ENCODE data around the gene ZNF106.

Gene ZNF106

GRCh38 chr15:42444415-42445063 lies 46.4 kb downstream of the ZNF106 start:
- H3K36me3 ChIP-seq (ENCODE audit: insufficient read depth, low read length) = peaks cover 56% of the 10 kb centered on the region; the same call in 1 of the 2 replicates
- H3F3A ChIP-seq (ENCODE audit: low read depth) = no peaks in the 10 kb centered on the region
- H3K9ac ChIP-seq (ENCODE audit: low read depth, low read length, poor library complexity, severe bottlenecking) = no peak overlapping the region
- H3K27me3 ChIP-seq (ENCODE audit: insufficient read depth, low read length, poor library complexity, severe bottlenecking) = no peaks in the 10 kb centered on the region
- H3K4me2 ChIP-seq (ENCODE audit: low read depth, low read length, poor library complexity, severe bottlenecking) = no peak overlapping the region
- TF ChIP-seq EZH2phosphoT487 (IDR thresholded peaks at IDR 0.05; ENCODE audit: borderline replicate concordance) = no peak
- TF ChIP-seq, protein P1, sequence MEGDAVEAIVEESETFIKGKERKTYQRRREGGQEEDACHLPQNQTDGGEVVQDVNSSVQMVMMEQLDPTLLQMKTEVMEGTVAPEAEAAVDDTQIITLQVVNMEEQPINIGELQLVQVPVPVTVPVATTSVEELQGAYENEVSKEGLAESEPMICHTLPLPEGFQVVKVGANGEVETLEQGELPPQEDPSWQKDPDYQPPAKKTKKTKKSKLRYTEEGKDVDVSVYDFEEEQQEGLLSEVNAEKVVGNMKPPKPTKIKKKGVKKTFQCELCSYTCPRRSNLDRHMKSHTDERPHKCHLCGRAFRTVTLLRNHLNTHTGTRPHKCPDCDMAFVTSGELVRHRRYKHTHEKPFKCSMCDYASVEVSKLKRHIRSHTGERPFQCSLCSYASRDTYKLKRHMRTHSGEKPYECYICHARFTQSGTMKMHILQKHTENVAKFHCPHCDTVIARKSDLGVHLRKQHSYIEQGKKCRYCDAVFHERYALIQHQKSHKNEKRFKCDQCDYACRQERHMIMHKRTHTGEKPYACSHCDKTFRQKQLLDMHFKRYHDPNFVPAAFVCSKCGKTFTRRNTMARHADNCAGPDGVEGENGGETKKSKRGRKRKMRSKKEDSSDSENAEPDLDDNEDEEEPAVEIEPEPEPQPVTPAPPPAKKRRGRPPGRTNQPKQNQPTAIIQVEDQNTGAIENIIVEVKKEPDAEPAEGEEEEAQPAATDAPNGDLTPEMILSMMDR (conservative IDR thresholded peaks at IDR 0.05; ENCODE audit: low read length) = no peak
- H3K4me1 ChIP-seq (ENCODE audit: insufficient read depth, low read length, poor library complexity, severe bottlenecking) = no peaks in the 10 kb centered on the region
- H4K20me1 ChIP-seq (ENCODE audit: insufficient read depth, low read length, poor library complexity, severe bottlenecking) = no peaks in the 10 kb centered on the region
- H3K9me2 ChIP-seq (replicated peaks; ENCODE audit: low read depth, low read length) = no peaks in the 10 kb centered on the region
- no peaks in the 10 kb centered on the region for H3K79me2 ChIP-seq (ENCODE audit: insufficient read depth, low read length)
- no peak overlapping the region for H2AFZ ChIP-seq (ENCODE audit: low read length)
- no peak overlapping the region for H3K4me3 ChIP-seq (ENCODE audit: low read length, poor library complexity, severe bottlenecking)
- no peaks in the 10 kb centered on the region for H3K9me3 ChIP-seq (ENCODE audit: insufficient read depth, low read depth, low read length)

DNA sequence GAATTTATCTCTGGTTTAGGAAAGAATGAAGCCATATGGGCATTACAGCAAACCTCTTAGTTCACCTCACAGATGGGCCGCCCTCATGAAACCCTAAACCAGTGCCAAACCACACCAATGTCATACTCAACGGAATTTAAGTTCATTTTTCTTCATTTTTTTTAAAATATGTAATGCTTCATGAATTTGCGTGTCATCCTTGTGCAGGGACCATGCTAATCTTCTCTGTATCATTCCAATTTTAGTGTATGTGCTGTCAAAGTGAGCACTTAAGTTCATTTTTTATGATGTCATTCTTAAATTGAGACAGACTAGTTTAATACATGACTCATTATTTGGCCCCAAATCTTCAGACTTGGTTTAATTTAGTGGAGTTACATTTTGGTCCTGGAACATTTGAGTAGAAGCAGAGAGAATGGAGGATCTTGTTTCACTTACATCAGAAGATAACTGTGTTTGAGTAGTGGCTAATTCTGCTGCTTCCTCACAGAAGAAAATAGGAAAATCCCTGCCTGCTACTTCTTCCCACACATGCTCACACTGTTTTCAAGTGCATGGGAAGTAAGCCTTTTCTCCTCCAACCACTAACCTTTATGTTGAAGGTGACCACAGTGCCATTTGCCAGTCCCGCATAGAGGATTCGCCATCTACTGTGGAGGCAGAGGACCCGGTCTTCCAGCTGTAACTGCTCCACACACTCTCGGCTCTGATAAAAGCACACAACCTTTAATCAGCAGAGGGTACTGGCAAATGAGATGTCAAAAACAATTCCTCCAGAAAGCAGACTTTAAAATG lies 63.3 kb downstream of the ZNF106 start:
- Histone ChIP-seq H3F3A (ENCODE audit: low read depth) (no peaks in the 10 kb centered on the region), H3K4me1 (ENCODE audit: insufficient read depth, low read length, poor library complexity, severe bottlenecking) (no peaks in the 10 kb centered on the region), H4K20me1 (ENCODE audit: insufficient read depth, low read length, poor library complexity, severe bottlenecking) (no peaks in the 10 kb centered on the region), H3K9me2 (replicated peaks; ENCODE audit: low read depth, low read length) (no peaks in the 10 kb centered on the region), H3K36me3 (ENCODE audit: insufficient read depth, low read length) (peaks cover 72% of the 10 kb centered on the region), H3K9me3 (ENCODE audit: insufficient read depth, low read depth, low read length) (no peaks in the 10 kb centered on the region), H3K27me3 (ENCODE audit: insufficient read depth, low read length, poor library complexity, severe bottlenecking) (no peaks in the 10 kb centered on the region), H3K9ac (ENCODE audit: low read depth, low read length, poor library complexity, severe bottlenecking) (no peak overlapping the region), H2AFZ (ENCODE audit: low read length) (no peak overlapping the region), H3K4me2 (ENCODE audit: low read depth, low read length, poor library complexity, severe bottlenecking) (no peak overlapping the region), H3K4me3 (ENCODE audit: low read length, poor library complexity, severe bottlenecking) (no peak overlapping the region), H3K79me2 (ENCODE audit: insufficient read depth, low read length) (no peaks in the 10 kb centered on the region)
- TF ChIP-seq, protein P1 (conservative IDR thresholded peaks at IDR 0.05; ENCODE audit: low read length) = no peak
- TF ChIP-seq EZH2phosphoT487 (IDR thresholded peaks at IDR 0.05; ENCODE audit: borderline replicate concordance) = no peak

DNA sequence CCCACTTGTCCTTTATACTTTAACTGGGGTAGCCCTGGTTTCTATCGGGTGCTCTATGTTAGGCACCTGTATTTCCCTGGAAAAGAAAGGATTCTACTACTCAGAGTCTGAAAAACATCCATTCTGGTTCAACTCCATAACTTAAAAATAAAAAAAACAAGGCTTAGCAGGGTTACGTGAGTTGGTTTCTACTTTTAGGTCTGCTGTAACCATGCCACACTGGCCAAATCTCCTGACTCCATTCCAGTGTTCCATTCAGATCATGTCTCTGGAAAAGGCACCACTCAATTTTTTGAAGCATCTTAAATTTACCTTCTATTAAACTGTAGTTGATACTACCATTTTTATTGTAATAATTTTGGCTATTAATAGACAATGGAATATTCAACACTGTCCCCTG lies 69.6 kb downstream of the ZNF106 start:
- H3K9me2 ChIP-seq (replicated peaks; ENCODE audit: low read depth, low read length) = no peaks in the 10 kb centered on the region
- H3K79me2 ChIP-seq (ENCODE audit: insufficient read depth, low read length) = no peaks in the 10 kb centered on the region
- no peak overlapping the region for H2AFZ ChIP-seq (ENCODE audit: low read length)
- no peak overlapping the region for H3K4me3 ChIP-seq (ENCODE audit: low read length, poor library complexity, severe bottlenecking)
- no peaks in the 10 kb centered on the region for H3K9me3 ChIP-seq (ENCODE audit: insufficient read depth, low read depth, low read length)
- H3F3A ChIP-seq (ENCODE audit: low read depth) = no peaks in the 10 kb centered on the region
- TF ChIP-seq, protein P1 (conservative IDR thresholded peaks at IDR 0.05; ENCODE audit: low read length) = no peak
- H3K4me1 ChIP-seq (ENCODE audit: insufficient read depth, low read length, poor library complexity, severe bottlenecking) = no peaks in the 10 kb centered on the region
- no peak overlapping the region for H3K4me2 ChIP-seq (ENCODE audit: low read depth, low read length, poor library complexity, severe bottlenecking)
- no peaks in the 10 kb centered on the region for H4K20me1 ChIP-seq (ENCODE audit: insufficient read depth, low read length, poor library complexity, severe bottlenecking)
- no peaks in the 10 kb centered on the region for H3K27me3 ChIP-seq (ENCODE audit: insufficient read depth, low read length, poor library complexity, severe bottlenecking)
- peaks cover 77% of the 10 kb centered on the region; the same call in 1 of the 2 replicates for H3K36me3 ChIP-seq (ENCODE audit: insufficient read depth, low read length)
- no peak overlapping the region for H3K9ac ChIP-seq (ENCODE audit: low read depth, low read length, poor library complexity, severe bottlenecking)
